ENCODE data around the gene ALG14.

DNA sequence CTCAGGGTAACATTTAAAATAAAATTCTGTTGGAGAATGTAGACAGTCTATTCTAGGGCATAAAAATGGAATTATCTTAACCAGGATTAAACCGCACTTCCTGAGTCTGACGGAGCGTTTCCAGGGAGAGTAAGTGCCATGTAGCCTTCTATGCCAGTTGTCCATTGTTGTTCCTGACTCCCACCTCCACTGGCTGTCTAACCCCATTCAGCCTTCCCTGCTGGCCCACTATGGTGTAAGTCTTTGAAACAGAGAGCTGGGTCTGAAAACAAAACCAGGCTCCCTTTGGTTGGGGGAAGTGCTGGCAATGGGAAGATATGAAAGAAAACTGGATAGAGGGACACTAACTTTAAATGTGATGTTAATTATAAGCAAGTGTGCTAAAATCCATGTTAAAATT is 74.6 kb downstream of the ALG14 start:
- TF ChIP-seq POLR2A (IDR thresholded peaks at IDR 0.05) (no peak), POLR2AphosphoS5 (IDR thresholded peaks at IDR 0.05; ENCODE audit: insufficient read depth in 1 of 2, low read depth in 1 of 2) (no peak)
- TF ChIP-seq, protein P1, sequence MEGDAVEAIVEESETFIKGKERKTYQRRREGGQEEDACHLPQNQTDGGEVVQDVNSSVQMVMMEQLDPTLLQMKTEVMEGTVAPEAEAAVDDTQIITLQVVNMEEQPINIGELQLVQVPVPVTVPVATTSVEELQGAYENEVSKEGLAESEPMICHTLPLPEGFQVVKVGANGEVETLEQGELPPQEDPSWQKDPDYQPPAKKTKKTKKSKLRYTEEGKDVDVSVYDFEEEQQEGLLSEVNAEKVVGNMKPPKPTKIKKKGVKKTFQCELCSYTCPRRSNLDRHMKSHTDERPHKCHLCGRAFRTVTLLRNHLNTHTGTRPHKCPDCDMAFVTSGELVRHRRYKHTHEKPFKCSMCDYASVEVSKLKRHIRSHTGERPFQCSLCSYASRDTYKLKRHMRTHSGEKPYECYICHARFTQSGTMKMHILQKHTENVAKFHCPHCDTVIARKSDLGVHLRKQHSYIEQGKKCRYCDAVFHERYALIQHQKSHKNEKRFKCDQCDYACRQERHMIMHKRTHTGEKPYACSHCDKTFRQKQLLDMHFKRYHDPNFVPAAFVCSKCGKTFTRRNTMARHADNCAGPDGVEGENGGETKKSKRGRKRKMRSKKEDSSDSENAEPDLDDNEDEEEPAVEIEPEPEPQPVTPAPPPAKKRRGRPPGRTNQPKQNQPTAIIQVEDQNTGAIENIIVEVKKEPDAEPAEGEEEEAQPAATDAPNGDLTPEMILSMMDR (IDR thresholded peaks at IDR 0.05) = no peak
